ENCODE results near the gene XPC.

DNA sequence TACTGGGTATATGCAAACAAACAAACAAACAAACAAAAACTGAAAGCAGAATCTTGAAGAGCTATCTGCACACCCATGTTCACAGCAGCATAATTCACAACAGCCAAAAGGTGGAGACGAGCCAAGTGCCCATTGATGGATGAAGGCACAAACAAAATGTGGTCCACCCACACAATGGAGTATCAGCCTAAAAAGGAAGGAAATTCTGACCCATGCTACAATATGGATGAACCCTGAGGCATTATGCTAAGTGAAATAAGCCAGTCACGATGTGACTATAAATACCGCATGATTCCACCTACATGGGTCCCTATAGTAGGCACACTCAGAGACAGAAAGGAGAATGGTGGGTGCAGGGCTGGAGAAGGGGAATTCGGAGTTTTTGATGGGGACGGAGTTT is 24.1 kb downstream of the XPC start:
- TF ChIP-seq, protein P1, sequence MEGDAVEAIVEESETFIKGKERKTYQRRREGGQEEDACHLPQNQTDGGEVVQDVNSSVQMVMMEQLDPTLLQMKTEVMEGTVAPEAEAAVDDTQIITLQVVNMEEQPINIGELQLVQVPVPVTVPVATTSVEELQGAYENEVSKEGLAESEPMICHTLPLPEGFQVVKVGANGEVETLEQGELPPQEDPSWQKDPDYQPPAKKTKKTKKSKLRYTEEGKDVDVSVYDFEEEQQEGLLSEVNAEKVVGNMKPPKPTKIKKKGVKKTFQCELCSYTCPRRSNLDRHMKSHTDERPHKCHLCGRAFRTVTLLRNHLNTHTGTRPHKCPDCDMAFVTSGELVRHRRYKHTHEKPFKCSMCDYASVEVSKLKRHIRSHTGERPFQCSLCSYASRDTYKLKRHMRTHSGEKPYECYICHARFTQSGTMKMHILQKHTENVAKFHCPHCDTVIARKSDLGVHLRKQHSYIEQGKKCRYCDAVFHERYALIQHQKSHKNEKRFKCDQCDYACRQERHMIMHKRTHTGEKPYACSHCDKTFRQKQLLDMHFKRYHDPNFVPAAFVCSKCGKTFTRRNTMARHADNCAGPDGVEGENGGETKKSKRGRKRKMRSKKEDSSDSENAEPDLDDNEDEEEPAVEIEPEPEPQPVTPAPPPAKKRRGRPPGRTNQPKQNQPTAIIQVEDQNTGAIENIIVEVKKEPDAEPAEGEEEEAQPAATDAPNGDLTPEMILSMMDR (IDR thresholded peaks at IDR 0.05), result no peak
- TF ChIP-seq POLR2A (IDR thresholded peaks at IDR 0.05), result no peak

All from right lobe of liver (tissue), 4 donors.